GM21528 (cell line): ENCODE data around the gene BRD8.

Source experiments
- ATAC-seq: cut with Tn5 transposase; IDR thresholded peaks from one replicate; pipeline ENCODE4 v1.9.1; 2021; ENCODE audit warnings: mild to moderate bottlenecking, moderate library complexity; ENCODE audit not compliant: unreplicated experiment, low FRiP score

Gene BRD8

DNA sequence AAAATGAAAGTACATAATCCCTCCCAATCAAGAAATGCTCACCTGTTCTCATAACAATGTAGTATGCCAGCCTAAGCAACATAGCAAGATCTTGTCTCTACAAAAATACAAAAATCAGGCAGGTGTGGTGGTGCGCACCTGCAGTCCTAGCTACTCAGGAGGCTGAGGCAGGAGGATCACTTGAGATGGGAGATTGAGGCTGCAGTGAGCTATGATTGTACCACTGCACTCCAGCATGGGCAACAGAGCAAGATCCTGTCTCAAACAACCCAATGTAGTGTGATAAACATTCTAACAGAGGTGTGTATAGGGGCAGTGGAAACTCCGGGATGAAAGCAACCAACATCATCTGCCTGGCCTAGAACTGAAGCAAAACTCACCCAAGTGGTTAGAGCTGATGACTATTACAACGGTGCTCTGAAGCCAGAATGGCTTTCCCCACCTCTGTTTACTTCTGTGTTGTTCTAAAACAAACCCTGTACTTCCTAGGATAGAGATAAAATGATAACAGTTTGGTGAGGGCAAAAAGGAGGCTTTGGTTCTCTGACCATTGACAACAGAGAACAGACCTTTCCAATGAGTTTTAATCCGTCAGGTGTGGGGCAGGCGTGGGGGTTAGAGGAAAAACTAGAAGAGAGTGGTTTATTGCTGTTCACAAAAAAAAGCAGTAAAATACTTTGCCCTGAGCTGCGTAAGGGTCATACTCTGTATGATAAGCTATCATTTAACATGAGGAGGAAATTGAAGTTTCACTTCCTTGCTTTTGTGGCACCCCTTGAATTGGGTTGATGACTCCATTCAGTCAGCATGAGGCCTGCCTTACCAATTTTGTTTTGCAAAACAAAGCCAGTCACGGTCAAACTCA, 75.7 kb downstream of the BRD8 start:
- ATAC-seq, result no peak

GRCh38 chr5:138096997-138097828, 81.2 kb downstream of the BRD8 start:
- no peak for ATAC-seq

DNA sequence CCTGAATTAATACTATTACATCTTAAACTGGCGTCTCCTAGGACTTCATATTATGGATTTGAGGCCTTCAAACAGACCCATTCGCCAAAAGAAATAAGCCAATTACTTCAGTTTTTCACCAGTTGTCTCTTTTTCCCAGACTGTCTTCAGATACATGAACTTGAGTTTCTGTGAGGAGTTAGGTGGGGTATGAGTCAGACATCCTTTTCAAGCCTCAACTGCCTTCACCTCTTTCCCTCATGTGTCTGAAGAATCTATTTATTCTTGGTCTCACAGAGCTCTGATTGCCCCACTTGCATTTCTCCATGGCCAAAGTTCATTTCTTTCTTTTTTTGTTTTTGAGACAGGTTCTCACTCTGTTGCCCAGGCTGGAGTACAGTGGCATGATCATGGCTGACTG, 82.1 kb downstream of the BRD8 start:
- no peak for ATAC-seq

GRCh38 chr5:138095100-138095907, 83.1 kb downstream of the BRD8 start:
- no peak for ATAC-seq

DNA sequence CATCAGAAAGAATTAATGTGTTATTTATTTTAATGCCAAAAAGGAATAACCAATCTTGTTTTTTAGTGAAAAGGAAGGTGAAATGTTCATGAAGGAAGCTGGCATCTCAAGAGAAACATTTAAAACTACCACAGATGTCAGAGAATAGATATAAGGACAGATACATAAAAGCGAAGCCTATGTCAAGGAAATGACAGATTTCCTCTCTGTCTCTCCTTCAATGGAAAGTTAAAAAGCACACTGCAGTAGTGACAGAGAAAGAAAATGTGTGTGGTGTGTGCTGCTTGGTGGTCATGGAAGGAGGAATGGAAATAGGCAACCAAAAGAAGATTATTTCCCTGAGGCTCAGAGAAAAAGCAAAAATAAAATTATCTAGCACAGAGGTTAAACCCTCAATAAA, 85.4 kb downstream of the BRD8 start:
- no peak for ATAC-seq

DNA sequence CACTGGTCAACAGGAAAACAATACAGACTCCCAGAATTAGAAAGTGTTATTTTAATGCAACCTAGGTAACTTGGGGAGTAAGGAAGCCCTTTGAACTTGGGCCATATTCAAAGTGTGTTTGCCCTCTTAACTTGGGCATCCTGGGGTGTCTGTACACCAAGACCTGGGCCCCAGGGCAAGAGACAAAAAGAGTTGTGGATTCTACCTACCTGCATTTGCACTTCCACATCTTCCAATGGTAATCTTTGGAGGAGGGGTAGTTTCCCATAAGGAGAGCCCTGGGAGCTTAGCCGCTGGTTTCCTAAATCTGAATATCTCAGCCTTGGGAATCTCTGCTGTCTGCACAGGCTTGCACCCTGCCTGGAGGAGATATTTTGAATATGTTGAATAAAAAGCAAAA, 86.1 kb downstream of the BRD8 start:
- ATAC-seq, result no peak

- ATAC-seq, result no peak
Observed at GRCh38 chr5:138091685-138092084, 86.7 kb downstream of the BRD8 start.
